CD4-positive, alpha-beta T cell treated with Interleukin-17A for 1 hour (primary cell): Measurements from ENCODE around the gene TSHZ2.

Source experiments
- DNase-seq: peaks from one replicate; pipeline ENCODE4 v3.0.0-alpha.2; 2020

Gene TSHZ2

DNA sequence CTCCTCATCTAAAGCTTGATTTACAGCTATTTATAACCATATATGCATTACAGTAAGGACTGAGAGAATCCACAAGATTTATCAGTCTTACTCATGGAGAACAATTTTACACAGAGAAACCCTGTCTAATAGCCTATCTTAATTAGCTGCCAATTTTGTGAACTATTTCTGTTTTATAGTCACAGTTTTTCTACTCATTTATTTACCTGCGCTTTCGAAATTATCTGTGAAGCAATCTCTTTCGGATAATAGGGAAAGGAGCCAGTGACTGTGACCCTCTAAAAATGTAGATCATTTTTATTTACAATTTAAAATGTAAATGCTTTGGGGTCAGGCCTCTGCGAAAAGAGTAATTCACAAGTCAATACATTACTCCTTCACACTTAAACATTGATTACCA, 98.1 kb downstream of the TSHZ2 start:
- no peak for DNase-seq

DNA sequence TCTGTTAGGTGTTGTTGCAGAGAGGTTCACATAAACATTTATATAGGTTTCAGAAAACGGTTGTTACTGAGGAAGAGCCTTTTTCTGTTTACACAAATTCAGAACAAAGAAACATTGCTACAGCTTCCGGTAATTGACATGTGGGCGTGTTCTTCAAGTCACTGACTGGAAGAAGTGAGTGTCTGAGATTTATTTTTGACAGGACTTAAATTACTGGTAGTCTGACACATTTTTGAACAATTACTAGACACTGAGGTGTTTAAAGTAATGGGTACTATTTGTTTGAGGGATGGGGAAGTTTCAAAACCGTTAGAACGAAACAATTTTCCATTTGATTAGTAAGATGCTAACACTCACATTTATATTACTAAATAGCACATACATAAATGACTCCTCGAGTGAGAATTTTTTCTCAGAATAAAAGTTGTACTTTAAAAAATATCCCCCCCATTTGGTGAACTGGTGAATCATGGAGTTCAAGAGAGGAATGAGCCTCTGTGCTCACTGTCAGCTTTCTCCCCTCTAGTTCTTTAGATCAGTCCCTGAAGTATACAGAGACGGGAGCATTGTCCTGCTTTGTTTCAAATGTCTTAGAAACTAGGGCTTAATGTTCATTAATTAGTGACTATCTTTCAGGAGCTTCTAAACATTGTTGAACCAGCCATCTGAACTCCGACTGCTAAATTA, 98.7 kb downstream of the TSHZ2 start:
- DNase-seq, result peak; percentile 38

- DNase-seq, result peak; percentile 7
Measured at GRCh38 chr20:53071833-53072232, 99.7 kb downstream of the TSHZ2 start.

GRCh38 chr20:53072923-53073579, 100.9 kb downstream of the TSHZ2 start:
- DNase-seq, result no peak

- no peak for DNase-seq
Measured at GRCh38 chr20:53073636-53074415, 101.7 kb downstream of the TSHZ2 start.

DNA sequence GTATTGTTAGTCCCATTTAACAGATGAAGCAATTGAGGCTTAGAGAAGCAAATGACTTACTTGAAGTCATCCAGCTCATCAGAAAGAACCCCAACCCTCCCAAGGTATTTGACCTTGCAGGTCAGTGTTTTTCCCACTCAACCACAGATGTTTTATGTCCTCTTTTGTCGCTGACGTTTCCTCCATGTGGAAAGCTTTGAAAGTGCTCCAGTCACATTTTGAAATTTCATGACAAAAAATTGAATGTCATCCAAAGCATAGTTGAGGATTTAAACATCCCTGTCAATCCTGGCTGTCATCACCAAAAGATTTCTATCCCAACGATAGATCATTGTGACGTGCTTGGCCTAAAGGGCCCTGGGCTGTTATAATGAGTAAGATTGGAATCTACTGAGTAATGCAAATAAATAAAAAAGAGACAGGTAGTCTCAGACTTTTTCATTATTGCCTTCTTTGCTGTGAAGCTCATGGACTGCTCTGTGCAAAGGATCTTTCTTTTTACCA, 102.7 kb downstream of the TSHZ2 start:
- no peak for DNase-seq

- no peak for DNase-seq
Measured at GRCh38 chr20:53076668-53077067, 104.5 kb downstream of the TSHZ2 start.

DNA sequence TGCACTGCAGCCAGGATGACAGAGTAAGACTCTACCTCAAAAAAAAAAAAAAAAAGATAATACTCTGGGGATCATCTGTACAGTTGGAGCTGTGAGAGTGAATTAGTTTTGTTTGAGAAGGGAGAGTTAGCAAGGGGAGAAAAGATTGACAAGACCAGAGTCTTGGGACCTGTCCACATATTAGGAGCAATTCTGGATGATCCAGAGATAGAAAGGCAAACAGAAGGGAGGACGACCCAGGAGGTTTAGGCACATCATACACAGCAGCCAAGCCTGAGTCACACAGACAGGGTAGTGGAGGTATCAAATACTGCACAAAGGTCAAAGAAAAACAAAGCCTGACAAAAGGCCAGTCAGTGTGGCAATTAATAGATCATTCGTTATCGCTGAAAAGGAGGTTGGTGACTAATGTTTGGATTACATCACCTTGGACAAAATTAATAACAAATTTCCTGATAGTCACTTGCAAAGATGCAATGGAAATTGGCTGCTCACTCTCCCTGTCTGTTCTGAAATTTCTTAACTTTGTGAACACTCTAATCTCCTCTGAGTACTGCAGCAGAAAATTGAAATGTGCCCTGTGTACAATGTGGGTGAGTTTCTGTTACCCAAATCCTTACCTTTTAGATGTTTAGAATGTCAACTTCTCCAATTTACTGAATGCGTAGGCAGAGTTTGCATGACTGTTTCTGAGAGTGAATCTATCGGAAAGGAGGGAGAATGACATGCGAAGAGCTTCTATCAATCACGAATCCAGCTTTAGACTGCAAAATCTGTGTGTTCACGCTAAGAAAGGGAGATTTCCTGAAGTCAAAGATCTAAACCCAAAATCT, 105.4 kb downstream of the TSHZ2 start:
- DNase-seq, result no peak

- DNase-seq, result no peak
Measured at GRCh38 chr20:53078761-53079160, 106.6 kb downstream of the TSHZ2 start.

DNA sequence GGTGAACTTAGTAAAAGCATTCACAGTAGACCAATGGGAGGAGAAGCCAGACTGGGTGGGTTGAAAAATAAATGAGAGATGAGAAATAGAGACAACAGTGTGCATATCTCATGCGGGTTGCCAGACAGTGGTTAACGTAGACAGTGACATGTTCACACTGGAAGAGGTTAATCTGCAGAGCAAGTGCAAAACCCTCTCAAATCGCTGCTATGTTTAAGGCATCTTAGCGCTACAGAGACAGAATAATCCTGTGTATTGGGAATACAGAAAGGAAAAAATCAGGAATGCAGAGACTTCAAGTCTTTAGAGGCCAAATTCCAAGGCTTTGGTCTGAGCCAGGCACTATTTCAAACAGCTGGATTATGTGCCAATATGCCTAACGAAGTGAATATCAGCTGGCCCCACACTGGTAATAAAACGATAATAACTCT, 107.1 kb downstream of the TSHZ2 start:
- DNase-seq, result no peak

DNA sequence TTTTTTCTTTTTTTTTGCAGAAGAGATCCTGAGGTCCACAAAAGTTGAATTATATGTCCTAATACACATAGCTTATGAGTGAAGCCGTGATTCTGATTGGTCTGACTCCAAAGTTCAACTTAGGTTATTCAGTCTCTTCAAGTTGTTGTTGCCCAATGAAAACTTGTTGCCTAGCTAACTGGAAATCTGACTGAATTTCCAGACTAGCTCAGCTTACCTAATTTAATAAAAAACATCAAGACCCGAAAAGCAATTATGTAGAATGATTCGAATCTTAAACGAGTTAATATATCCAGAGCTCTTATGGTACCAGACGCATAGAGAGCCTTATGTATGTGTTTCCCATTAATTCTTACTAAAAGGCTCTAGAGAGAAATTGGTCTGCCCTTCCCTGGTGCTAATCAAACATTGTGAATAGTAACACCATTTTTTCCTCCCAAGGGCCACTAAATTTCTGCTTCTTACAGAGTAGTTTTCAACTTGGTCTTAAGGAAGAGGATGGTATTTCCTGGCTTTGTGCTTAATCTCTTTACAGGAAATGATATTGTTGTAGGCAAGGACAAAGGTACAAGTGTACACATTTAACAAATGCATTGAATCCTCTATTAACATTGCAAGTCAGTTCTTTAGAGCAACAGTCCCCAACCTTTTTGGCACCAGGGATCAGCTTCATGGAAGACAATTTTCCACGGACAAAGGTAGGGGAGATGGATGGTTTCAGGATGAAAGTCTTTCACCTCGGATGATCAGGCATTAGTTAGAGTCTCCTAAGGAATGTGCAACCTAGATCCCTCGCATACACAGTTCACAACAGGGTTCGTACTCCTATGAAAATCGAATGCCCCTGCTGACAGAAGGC, 107.9 kb downstream of the TSHZ2 start:
- DNase-seq, result no peak

- DNase-seq, result no peak
Measured at GRCh38 chr20:53080687-53080962, 108.5 kb downstream of the TSHZ2 start.

- DNase-seq, result peak; percentile 2
Measured at GRCh38 chr20:53080969-53081871, 109.1 kb downstream of the TSHZ2 start.

- no peak for DNase-seq
Measured at GRCh38 chr20:53081916-53082863, 110.0 kb downstream of the TSHZ2 start.

DNA sequence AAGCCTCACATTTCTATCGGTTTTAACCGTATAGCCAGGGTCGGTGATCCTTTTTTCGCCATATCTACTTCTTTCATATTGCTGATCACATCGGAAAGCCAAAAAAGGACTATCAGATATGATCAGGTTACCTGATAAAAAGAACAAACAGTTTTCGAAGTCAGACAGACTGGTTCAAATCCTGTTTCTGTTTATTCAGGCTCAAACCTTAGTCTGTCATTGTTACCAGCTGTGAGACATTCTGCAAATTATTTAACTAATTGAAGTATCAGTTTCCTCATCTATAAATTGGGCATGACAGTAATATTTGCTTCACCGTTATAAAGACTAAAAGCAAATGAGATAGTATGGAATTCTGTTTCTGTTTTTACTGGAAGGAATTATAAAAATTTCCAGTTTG, 111.3 kb downstream of the TSHZ2 start:
- no peak for DNase-seq

GRCh38 chr20:53084408-53084997, 112.3 kb downstream of the TSHZ2 start:
- no peak for DNase-seq

GRCh38 chr20:53085720-53086119, 113.6 kb downstream of the TSHZ2 start:
- DNase-seq, result no peak

DNA sequence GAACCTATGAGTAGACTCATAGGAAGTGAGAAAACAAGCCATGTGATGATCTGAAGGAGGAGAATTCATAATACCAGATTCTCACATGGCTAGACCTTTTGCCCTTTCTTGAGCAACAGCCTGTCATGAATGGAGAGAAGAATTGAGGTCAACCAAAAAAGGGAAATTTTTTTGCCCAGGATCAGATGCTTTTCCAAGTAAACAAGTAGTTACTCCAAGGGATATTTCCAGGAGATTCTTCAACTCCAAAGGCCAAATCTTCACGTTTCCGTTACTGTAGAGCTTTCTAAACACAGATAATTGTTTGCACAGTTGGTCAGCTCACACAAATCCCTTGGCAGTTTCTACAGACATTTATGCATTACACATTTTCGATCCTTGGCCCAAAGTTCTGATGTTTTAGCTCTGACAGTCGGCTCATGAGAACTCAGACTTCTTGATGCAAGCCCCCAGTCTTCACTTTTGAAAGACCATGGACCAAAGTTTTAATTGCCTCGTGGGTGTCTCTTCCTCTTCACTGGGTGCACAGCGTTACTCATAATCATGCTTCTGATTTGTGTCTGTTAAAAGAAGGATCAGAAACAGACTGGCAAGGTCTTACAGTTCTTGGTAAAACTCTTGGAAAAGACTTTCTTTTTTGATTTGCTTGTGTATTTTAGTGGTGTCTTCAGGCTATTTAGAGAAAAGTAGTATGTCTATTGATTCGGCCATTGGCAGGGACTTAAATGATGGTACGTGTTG, 115.0 kb downstream of the TSHZ2 start:
- DNase-seq, result no peak

DNA sequence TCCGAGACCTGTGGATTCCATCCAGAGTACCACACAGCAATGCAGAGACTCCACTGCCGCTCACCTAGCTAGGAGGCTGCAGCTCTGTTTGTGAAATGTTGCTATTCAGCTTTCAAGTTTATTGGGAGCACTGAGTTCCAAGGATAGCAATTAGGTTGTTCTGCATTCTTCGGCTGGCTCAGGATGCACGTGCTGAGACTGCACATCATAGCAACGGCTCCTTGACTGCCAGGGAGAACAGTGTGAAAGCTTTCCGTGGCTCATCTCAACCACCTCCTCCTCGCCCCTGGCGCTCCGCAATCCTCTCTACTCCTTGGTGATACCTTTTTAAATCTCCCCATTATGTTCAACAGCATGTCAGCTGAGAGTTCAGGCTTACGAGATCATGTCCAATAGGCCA, 116.6 kb downstream of the TSHZ2 start:
- no peak for DNase-seq
